ENCODE data around the gene TMOD1. TPM values are rescaled to one million over a fixed set of nuclear protein-coding genes. Genes with fewer than 3 reads are reported as not detected.

TMOD1 gene
- total and polyA plus RNA-seq, 2 of the 13 experiments (the other 11 are each of a cell fraction or from before 2014, with no cell fraction given), result 0.04 to 0.07 TPM

DNA sequence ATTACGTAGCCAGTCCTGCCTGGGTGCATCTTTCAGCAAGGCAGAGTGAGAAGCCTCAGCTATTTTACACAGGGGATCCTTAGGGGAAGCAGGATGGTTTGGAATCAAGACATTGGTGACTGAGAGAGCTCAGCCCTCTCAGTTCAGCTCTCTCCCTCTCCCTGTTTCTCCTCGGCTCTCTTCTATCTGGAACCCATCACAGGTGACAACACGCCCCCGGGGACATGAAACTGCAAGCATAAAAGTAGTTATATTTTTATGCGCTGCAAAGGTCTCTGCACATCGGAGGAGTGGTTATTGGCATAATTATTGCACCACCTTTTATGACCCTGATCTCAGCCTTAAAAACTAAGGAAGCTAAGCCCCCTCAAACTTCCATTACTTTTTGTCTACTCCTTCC lies 14.2 kb downstream of the TMOD1 start (continued):
- TF ChIP-seq, protein P1, sequence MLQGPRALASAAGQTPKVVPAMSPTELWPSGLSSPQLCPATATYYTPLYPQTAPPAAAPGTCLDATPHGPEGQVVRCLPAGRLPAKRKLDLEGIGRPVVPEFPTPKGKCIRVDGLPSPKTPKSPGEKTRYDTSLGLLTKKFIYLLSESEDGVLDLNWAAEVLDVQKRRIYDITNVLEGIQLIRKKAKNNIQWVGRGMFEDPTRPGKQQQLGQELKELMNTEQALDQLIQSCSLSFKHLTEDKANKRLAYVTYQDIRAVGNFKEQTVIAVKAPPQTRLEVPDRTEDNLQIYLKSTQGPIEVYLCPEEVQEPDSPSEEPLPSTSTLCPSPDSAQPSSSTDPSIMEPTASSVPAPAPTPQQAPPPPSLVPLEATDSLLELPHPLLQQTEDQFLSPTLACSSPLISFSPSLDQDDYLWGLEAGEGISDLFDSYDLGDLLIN (CRISPR knock-in tag; IDR thresholded peaks at IDR 0.05; ENCODE audit: borderline replicate concordance), result no peak
- TF ChIP-seq, protein P2, sequence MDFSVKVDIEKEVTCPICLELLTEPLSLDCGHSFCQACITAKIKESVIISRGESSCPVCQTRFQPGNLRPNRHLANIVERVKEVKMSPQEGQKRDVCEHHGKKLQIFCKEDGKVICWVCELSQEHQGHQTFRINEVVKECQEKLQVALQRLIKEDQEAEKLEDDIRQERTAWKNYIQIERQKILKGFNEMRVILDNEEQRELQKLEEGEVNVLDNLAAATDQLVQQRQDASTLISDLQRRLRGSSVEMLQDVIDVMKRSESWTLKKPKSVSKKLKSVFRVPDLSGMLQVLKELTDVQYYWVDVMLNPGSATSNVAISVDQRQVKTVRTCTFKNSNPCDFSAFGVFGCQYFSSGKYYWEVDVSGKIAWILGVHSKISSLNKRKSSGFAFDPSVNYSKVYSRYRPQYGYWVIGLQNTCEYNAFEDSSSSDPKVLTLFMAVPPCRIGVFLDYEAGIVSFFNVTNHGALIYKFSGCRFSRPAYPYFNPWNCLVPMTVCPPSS (IDR thresholded peaks at IDR 0.05), result no peak

DNA sequence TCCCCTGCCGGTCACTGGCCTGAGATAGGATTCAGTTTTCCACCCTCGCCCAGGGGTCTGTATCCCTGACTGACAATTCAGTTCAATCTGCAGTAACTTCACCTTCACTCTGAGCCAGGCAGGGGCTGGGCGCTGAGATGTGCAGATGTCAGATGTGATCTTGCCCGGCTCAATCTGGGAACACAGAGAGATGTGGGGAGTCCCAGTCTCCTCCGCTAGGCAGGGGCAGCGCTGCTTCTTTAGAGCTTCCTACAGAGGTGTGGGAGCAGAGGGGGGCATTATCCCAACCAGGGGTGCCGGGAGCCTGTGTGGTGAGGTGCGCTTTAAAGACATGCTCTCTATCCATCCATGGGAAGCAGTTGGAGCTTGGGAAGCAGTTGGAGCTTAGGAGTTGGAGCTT lies 14.6 kb downstream of the TMOD1 start:
- intact Hi-C loops (cut with micrococcal nuclease; ENCODE audit: unreplicated experiment), result no loop called here
- TF ChIP-seq, protein P3, sequence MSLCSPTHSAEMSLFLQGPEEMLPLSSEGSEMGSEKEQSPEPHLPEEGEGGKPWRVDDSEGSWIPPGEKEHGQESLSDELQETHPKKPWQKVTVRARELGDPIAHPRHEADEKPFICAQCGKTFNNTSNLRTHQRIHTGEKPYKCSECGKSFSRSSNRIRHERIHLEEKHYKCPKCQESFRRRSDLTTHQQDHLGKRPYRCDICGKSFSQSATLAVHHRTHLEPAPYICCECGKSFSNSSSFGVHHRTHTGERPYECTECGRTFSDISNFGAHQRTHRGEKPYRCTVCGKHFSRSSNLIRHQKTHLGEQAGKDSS (CRISPR knock-in tag; IDR thresholded peaks at IDR 0.05; ENCODE audit: borderline replicate concordance, low read depth), result no peak
- TF ChIP-seq FLYWCH1 (CRISPR knock-in tag; IDR thresholded peaks at IDR 0.05) (no peak), ZNF331 (CRISPR knock-in tag; IDR thresholded peaks at IDR 0.05) (no peak), KLF12 (CRISPR knock-in tag; IDR thresholded peaks at IDR 0.05; ENCODE audit: borderline replicate concordance) (no peak), CBX2 (IDR thresholded peaks at IDR 0.05; ENCODE audit: low read depth, low read length) (no peak), CBX2 (CRISPR knock-in tag; IDR thresholded peaks at IDR 0.05; ENCODE audit: low read depth) (no peak), TBX2 (CRISPR knock-in tag; IDR thresholded peaks at IDR 0.05; ENCODE audit: borderline replicate concordance) (no peak), ZFAT (CRISPR knock-in tag; conservative IDR thresholded peaks at IDR 0.05) (no peak), CBFB (CRISPR knock-in tag; IDR thresholded peaks at IDR 0.05) (no peak), ZNF510 (CRISPR knock-in tag; IDR thresholded peaks at IDR 0.05; ENCODE audit: low read depth) (no peak), ZNF777 (CRISPR knock-in tag; IDR thresholded peaks at IDR 0.05) (no peak), THAP11 (CRISPR knock-in tag; IDR thresholded peaks at IDR 0.05) (no peak), PCBP1 (IDR thresholded peaks at IDR 0.05; ENCODE audit: borderline replicate concordance, low read depth, low read length) (no peak), ZNF260 (CRISPR knock-in tag; IDR thresholded peaks at IDR 0.05; ENCODE audit: borderline replicate concordance, low read depth) (no peak)
- TF ChIP-seq, protein P4, sequence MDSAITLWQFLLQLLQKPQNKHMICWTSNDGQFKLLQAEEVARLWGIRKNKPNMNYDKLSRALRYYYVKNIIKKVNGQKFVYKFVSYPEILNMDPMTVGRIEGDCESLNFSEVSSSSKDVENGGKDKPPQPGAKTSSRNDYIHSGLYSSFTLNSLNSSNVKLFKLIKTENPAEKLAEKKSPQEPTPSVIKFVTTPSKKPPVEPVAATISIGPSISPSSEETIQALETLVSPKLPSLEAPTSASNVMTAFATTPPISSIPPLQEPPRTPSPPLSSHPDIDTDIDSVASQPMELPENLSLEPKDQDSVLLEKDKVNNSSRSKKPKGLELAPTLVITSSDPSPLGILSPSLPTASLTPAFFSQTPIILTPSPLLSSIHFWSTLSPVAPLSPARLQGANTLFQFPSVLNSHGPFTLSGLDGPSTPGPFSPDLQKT (CRISPR knock-in tag; IDR thresholded peaks at IDR 0.05; ENCODE audit: borderline replicate concordance), result no peak

More for the DNA sequence above, 14.6 kb downstream of the TMOD1 start:
- H3K9me3 ChIP-seq (ENCODE audit: low read length), result no peaks in the 10 kb centered on the region
- DNase-seq (ENCODE audit: low spot score) (no peak), FAIRE-seq (no peak), ATAC-seq (no peak)
- no peaks in the 10 kb centered on the region for H3K4me1 ChIP-seq (ENCODE audit: insufficient read depth, low read length)
- H3K27me3 ChIP-seq (ENCODE audit: control insufficient read depth in 1 of 2, insufficient read depth in 2 of 2, low read length in 2 of 2), result peaks cover 1 to 34% of the 10 kb centered on the region in 2 experiments; a peak in 2 of 5 replicates
- H3K27ac ChIP-seq (ENCODE audit: extremely low read length, insufficient read depth, low read length), result no peak overlapping the region
- H3K36me3 ChIP-seq (replicated peaks in 1 of 2; ENCODE audit: control insufficient read depth in 1 of 2, insufficient read depth in 2 of 2, low read length in 2 of 2), result no peaks in the 10 kb centered on the region
- in situ Hi-C loops (cut with HindIII; ENCODE audit: extremely low pct_ligation_motif_present, low pct_unique_long_range_greater_than_20kb), result no loop called here
- whole genome bisulfite sequencing (ENCODE audit: low lambda C conversion rate), result 21% methylated on average over 8 of the region's 8 CpGs
- H2AFZ ChIP-seq (ENCODE audit: low read length), result no peak overlapping the region
- BruUV-seq (replicated peaks), result no TSS peak
- no peak overlapping the region for H3K4me2 ChIP-seq (ENCODE audit: low read depth, low read length)
- CTCF ChIA-PET (ENCODE audit: low intra/inter-chr PET ratio, low total read pairs), result no interaction called here
- H4K20me1 ChIP-seq (ENCODE audit: insufficient read depth, low read length), result no peaks in the 10 kb centered on the region
- H3K4me3 ChIP-seq (replicated peaks in 1 of 3; ENCODE audit: insufficient read depth in 1 of 3, low read depth in 2 of 3, low read length in 3 of 3), result no peak overlapping the region
- no peaks in the 10 kb centered on the region for H3K79me2 ChIP-seq (ENCODE audit: insufficient read depth, low read length)
- POLR2A ChIA-PET, result no interaction called here
- no peak overlapping the region for H3K9ac ChIP-seq (ENCODE audit: insufficient read depth, low read depth, low read length)
